Ecto neural progenitor cell (in vitro differentiated cells): Measurements from ENCODE around the gene PPFIA2.
"Not testable (repeated sequence)": the region's sequence is repeated elsewhere in the genome, so short reads cannot be mapped to it uniquely, and the experiment has no call there.

Source experiments
- DNase-seq: peaks from one replicate; pipeline ENCODE4 v3.0.0-alpha.2; 2018; ENCODE audit warnings: low spot score

PPFIA2 gene

DNA sequence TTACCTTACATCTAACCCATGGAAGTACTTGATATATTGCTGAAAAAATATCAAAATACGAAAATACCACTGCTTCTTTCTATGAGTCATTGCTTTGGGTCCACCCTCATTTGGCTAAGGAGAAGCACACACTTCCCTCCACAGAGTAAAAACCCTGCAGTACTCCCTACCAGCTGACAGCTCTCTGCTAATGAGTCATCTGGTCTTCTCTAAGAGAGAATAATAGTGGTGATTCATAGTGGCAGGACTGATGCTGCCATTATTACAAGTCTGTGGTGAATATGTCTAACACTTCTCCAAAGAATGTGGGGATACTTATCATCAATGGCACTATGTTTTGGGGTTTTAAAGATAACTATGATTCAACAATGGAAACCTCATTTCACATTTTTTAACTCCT lies 90.7 kb downstream of the PPFIA2 start:
- no peak for DNase-seq

DNA sequence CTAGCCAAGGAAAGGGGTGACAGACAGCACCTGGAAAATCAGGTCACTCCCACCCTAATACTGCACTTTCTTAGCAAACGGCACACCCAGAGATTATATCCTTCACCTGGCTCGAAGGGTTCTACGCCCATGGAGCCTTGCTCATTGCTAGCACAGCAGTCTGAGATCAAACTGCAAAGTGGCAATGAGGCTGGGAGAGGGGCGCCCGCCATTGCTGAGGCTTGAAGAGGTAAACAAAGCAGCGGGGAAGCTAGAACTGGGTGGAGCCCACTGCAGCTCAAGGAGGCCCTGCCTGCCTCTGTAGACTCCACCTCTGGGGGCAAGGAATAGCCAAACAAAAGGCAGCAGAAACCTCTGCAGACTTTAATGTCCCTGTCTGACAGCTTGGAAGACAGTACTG lies 99.8 kb downstream of the PPFIA2 start:
- not testable (repeated sequence) for DNase-seq

DNA sequence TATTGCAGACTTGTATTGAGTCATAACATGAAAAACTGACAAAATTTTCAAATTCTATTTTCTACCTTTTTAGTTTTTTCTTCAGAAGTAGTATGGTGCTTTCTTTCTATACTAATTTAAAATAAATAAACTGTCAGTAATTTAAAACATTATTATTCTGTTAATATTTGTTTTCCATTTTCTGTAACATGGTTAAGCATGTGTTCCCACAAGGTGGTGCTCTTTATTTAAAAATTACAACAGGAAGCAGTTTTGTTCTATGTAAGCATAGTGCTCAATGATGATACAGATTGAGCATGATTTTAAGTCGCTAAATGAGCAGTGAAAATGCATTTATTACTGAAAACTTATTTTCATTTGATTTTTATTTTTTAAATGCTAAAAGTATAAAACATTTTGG lies 114.6 kb downstream of the PPFIA2 start:
- DNase-seq: no peak

DNA sequence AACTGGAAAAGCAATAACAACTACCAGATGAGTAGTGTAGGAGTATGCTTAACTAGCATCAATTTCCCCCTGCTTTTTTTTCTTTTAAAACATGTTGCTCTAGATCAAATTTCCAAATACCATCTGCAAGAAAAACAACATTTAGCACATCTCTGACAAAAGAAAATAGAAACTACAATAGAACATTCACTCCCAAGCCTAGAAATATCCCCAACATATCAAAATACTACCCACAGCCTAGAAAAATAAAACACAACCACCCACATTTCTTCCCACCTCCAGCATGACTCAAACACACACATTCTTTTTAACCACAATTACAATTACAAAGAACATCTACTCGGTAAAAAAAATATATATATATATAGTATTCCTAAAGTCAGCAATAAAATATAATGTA lies 120.0 kb downstream of the PPFIA2 start:
- no peak for DNase-seq

DNA sequence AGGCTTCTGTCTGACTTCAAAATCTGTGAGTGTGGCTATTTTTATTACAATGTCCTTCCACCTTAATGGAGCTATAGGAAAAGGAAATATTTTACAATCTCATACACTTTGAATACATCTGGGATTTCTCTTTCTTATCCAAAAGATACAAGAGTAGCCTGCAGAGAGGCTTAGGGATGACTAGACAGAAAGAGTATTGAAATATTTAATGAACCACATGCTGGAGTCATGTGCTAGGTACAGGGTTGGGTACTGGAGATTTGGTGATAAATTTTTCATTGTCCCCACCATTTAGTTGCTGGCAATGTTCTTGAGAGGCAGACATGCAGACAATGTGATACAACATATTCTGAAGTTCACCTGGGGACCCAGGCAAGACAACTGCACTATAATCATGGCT lies 126.0 kb downstream of the PPFIA2 start:
- DNase-seq: no peak

DNA sequence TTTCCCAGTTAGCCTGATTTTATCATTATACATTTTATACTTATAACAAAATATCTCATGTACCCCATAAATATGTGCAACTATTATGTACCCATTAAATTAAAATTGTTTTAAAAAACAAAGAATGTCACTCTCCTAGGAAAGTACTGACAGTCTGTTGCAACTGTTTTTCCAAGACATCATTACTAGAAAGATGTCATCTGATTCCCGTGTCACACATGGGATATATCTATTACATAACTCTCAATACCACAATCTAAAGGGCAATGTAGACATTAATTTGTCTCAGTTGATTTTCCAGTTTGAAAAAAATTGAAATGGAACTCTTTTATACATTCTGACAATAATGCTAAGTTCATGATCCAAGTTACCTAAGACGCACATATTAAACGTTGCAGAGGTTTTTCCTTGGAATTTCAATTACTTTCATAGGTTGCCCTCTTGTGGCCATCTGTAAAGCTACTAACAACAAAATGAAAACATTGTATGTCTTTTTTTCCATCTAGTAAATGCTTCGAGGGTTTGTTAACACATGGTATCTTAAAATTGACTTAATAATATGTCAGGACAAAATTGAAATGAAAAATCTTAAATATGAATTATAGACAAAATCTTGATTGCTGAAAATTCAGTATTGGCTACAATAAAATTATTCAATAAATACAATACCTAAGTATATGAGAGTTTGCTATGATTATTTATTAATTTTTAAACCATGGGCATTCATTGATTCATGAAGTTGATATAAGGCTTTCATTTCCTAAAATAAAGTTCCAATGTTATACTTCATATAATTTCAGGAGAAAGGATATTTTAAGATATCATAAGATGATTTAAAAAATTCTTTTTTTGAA lies 131.6 kb downstream of the PPFIA2 start:
- DNase-seq: no peak

DNA sequence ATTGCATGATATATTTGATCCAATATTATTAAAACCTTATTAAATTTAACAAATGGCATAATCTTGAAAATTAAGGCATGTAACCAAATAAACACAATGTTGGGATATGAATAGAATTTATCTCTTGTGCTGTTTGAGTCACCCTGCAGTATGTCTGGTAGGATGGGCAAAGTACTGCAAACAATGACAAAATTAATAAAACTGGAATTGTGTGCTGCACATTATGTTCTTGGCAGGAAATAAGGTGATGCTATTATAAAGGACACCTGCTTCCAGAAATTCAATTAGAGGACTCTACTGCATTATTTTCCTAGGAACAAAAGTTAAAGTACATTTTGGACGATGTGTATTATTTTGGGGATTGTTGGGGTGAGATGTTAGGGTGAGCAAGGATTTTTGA lies 132.7 kb downstream of the PPFIA2 start:
- no peak for DNase-seq

DNA sequence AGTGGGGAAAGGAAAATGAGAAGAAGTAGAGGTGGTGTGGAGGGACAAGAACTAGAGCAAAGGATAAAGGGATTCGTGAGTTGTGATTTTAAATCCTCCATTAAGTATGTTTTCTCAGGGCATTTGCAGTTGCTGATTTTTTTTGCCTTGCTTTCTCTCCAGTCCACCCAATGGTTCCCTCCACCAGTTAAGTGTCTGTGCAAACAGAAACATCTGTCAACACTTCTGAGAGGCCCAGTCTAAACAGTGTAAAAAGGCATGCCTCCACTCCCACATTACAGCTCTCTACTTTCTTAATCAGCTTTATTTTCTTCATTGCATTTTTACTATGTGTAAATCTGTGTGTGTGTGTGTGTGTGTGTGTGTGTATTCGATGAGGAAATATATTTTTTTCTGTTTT lies 141.2 kb downstream of the PPFIA2 start:
- no peak for DNase-seq

DNA sequence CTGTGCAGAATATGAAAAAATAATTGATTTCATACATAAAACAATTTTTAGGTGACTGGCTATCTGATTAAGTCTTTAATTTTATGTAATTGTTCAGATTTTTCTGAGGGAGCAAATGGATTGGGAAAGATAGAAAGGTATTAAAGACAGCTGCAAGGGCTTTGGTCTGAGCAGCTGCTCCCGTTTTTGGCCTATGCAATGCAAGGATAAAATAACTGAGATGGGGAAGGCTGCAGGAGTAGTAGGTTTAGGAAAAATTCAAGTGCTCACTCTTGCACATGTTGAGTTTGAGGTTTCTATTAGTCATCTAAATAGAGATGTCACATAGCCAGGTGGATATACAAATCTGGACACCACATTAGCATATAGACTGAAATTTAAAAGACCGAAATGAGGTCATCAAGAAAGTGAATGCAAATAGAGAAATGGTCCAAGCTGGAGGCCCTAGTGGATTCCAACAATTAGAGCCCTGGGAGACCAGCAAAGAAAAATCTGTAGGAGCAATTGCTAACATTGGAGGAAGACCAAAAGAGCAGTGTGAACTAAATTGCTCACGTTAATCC lies 144.0 kb downstream of the PPFIA2 start:
- no peak for DNase-seq

DNA sequence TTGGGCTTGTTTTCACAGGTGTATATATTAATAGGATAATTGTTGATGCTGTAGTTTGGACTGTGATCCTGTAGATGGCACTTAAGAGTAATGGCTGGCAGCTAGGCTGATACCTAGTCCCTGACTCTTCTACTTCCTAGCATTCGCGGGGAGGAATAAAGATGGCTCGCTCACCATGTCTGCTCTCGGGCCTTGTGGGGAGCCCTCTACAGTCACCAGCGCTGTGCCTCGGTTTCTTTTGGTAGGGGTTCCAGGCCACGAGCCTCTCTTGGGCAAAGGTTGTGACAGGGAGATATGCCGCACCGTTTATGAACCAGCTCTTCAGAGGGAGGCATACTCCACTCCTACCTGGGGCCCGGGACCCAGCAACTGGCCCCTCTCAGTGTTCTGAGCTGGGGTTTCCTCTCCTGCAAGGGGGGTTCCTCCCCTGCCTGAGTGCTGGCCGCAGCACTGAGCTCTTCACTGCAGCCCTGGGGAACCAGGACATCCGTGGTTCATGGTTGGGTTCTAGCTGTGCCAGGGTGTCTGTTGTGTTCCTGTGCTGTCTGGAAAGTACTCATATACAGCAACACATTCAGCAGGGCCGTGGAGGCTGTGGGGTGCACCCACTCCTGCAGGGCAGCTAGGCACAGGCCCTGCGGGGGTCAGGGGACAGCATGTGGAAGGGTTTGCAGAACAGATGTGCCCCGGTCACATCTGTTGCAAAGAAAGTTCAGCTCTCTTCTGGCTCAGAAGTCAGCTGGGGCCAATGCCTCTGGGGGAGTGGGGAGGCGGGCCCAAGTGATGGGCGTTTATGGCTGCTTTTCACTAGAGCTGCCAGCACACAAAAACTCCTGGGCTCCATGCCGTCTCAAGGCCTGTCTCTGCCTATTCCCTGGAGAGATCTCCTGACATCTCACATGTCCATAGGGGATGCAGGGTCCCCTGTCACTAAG lies 147.9 kb downstream of the PPFIA2 start:
- no peak for DNase-seq

DNA sequence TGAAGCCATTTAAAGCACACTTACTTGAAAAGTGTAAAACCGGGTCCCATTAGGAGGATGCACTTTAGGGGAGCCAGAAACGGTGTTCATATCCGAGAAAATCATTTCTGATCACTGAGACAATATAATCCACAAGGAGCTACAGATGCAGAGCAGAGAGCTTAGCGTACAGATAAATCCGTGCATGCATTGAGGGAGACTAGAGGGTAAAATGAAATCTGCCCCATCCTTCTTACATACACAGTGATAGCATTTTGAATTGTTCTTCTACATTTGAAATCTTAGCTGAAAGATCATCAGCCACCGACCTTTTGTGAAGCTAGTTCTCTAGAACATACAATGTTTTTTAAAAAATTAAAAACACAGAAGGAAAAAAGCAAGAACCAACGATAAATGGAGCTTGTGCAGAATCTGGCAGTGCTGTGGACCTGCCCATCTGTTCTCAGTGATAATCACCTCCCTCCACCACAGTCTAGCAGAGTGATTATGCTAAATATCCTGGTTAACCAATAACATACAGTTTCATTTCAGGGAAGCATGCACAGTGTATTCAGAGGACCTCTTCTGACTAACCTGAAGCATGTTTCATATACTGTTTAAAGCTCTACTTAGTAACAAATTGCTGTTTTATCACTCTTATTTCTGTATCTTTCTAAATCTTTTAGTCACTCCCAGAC lies 161.1 kb downstream of the PPFIA2 start:
- DNase-seq: no peak

DNA sequence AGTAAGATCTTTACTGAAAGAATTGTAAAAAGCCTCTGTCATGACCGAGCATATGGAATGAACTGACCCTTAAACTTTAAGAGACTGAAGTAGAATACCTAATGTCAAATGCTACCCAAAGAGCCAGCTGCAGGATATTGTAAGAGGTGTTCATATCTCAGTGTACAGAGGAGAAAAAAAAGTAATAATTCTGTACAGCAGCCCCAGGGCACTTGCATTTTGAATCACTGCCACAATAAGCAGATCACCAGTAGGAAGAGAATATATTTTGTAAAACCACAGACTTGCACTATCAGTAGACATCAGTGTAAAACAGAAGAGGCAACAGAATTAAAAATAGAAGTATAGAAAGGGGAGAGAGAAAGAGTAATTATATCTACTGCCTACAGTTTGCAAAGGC lies 162.6 kb downstream of the PPFIA2 start:
- no peak for DNase-seq

DNA sequence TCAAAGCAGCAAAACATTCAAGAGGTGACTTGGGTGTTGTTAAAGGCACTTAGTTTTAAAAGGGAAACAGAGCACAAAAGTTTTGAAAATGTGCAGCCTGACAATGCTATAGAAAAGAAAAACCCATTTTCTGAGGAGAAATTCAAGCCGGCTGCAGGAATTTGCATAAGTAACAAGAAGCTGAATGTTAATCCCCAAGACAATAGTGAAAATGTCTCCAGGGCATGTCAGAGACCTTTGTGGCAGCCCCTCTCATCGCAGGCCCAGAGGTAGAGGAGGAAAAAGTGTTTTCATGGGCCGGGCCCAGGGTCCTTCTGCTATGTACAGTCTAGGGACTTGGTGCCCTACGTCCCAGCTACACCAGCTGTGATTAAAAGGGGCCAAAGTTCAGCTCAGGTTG lies 167.9 kb downstream of the PPFIA2 start:
- no peak for DNase-seq

DNA sequence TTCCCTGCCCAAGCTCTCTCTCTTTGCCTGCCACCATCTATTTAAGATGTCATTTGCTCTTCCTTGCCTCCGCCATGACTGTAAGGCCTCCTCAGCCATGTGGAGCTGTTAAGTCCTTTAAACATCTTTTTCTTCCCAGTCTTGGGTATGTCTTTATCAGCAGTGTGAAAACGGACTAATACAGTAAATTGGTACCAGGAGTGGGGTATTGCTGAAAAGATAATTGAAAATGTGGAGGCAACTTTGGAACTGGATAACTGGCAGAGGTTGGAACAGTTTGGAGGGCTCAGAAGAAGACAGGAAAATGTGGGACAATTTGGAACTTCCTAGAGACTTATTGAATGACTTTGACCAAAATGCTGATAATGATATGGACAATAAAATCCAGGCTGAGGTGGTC lies 168.4 kb downstream of the PPFIA2 start:
- not testable (repeated sequence) for DNase-seq

DNA sequence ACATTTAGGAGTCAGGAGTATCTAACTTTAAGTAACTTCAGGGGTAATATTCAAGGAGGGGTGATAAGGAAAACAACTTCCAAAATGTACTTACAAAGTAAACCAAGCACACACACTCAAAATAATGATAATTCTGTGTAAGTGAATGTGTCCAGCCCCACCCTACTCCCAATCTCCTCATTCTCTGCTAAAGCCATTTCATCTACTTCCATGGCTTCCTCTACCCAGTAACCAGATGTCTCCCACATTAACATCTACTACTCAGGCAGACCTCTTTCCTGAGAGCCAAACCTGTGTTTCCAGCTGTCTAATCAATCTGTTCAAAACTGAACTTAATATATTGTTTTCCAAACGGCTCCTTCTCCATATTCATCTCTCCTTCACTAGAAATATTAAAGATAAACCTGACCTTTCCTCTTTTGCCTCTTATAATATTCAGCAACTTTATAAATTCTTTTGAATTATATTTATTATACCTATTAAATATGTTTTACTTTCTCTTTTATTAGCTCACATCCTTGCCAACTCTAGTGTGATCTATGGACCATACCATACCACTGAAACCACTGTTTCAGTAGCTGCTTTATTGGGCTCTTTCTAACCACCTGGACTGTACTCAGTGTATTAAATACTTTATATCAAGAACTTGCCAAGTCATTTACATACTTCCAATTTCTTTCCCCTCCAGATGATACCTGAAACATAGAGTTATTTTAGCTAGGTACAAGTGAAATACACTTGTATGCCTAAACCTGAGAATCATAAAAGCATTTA lies 170.7 kb downstream of the PPFIA2 start:
- DNase-seq: no peak

DNA sequence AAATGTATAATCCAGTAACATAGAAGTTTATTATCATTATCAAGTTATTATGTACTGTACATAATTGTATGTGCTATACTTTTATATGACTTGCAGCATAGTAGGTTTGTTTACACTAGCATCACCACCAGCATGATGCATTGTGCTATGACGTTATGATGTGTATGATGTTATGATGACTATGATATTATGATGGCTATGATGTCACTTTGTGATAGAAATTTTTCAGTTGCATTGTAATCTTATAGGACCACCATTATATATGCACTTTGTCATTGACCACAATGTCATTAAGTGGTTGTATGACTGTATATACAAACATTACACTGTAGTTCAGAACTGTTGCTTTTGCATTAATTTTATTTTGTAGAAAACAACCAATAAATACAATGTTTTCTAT lies 173.4 kb downstream of the PPFIA2 start:
- DNase-seq: no peak

DNA sequence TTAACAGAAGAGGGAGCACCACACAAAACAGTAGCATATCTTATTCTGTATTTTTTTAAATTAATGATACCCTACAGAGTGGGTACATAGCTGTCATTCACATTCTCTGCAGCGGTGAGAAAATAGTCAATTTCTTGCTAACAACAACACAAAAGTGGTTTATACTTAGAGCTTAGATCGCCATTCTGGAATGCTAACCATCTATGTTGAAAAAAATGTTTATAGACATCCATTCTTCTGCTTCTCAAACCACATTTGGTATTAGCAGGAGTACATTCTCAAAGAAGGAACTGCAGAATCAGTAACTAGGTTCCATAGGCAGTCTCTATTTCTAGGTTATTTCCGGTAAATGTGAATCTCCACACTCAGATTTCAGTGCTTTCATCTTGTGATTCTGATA lies 185.9 kb downstream of the PPFIA2 start:
- DNase-seq: no peak

DNA sequence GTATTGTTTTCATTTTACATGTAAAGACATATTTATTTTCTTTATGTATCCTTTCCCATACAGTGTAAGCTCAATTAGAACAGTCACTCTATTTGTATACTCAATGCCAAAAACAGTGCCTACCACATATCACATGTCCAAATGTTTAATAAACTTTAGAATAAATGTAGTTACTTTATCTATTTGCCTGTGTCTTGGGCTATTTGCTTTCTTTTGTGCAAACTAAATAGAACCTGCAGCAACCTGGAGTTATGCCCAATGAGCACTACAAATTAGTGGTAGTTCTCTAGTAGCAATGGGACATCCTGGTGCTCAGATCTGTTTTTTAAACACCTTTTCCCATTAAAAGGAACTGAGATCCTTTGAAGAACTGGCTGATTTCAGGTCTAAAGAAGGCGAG lies 186.7 kb downstream of the PPFIA2 start:
- DNase-seq: no peak

DNA sequence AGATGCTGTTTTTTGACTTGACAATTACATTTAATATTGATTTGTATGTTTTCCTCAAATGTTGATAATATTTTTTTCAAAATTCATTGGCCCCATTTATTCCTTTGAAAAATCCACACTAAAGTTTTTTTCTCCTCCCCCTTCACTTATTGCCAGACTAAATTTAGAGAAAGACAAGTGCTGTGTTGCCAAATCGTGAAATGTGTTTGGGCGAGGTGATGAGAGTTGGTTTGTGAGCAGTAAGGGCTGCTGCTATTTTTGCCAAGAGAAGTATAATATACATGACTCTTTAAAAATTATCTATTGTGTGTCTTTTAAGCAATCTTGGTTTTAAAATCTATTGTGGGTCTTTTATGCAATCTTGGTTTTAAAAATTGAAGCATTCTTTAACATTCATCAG lies 188.9 kb downstream of the PPFIA2 start:
- DNase-seq: no peak

DNA sequence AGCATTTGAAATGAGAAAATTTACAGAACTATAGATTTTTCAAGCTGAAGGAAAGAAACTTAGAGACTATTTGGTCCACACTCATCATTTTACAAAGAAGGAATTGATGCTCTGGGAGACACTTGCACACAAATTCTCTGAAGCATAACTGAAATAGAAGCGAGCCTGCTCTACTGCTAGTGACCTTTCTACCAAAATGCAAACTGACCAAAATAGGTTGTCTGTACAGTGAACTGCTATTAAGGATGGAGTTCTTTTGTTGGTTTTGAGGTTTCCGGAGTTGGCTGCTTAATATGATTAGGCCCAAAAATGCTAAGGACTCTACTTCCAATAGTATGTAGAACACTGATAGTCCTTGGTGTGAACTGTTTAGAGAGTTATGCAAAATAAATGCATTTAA lies 194.9 kb downstream of the PPFIA2 start:
- no peak for DNase-seq

DNA sequence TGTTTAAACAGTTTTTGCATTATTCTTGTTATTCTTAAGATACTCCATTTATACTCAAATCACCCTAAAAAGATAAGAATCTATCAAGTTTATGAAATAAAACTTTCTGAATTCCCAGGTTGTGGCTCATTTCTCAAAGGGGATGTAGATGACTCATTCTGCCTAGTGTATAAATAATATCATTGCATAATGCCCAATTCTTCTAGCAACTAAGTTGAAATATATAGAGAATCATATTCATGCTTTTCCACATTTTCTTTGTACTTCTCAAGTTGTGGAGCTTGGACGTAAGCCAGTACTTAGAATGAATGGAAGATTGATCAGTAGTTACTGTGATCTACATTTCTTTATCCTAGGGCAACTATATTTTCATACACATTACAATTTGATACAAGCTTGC lies 201.1 kb downstream of the PPFIA2 start:
- no peak for DNase-seq

DNA sequence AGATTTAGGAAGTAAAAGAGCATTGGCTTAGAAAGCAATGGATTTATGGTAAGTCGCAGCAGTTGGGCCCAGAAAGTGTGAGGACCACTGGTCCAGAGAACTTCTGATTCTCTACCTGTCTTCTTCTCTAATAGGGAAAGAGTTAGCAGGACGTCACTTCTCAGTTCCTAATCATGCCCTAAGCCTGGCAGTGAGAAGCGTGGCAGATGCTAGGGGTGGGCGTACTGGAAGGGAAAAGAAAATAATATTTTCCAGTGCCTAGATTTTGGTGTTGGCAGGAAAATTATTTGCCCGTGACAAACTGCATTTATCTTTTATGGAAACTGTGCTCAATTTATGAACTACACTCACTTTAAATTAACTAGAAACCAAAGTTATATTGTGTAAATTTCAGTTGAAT lies 212.3 kb downstream of the PPFIA2 start:
- DNase-seq: no peak
